Measurements from ENCODE around the gene KDM4B. TPM values are rescaled to one million over a fixed set of nuclear protein-coding genes. Genes with fewer than 3 reads are reported as not detected.

Gene KDM4B
- total RNA-seq, 1 donor from 2014 or later = 25.8 TPM

DNA sequence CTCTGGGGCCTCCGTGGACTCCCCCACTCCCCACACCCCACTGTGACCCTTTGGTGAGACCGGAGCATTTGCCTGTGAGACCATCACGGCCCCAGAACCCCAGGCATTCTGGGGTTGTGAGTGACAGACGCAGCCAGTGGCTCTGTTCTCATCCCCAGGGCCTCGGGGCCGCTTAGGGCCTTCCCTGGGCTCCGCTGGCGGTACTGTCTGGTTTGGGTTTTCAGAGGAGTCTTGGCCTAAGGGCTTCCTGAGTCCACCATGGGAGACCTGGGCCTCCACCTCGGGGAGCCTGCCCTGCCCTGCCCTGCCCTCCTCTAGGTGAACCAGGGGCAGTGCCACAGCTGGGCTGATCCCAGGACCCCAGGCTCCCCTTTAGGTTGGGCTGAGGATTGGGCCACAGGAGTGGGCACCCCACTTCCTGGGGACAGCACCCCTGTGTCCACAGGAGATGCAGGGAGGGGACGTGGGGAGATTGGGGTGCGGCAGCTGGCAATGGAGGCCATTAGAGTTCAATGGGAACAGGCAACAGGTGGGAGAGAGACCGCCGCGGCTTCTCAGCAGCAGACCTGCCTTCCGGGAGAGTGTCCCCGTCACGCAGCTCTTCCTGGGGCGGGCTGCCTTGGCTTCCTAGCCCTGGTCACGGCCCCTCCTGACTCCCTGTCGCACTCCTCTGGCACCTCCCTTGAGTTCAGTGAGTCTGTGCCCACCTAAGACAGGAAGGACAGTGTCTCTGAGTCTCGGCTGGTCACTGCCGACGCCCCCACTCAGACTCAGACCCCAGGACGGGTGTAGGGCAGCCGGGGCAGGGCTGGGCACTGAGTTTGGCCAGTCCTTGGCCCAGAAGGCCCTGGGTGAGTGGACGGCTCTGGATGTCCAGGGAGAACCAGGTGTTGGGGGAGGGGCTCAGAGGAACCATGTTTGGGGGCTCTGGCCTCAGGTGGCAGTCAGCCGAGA is 164.1 kb downstream of the KDM4B start:
- no peak for DNase-seq (ENCODE audit: low read depth)

DNA sequence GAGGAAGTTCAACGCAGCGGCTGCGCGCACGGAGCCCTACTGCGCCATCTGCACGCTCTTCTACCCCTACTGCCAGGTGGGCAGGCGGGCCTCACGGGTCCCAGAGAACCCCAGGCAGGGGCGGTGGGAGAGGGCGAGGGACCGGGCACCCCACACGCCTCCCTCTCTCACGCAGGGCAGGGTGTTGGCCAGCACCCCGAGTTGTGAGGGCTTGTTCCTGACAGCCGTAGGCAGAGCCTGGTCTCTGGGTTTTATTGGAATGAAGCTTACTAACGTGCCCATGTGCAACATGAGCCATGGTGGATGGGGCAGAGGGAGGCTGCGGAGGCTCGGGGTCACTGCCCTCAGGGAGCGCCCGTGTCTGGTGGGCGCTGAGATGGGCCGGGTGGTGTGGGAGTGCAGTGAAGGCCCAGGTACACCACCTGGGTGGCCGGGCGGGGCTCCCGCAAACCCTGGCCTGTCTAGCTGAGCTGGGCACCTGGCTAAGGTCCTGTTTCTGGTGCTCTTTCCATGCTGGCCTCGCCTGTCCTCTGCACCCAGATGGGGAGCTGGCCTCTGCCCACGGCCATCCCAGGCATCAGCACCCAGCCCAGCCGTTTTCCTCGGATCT is 165.2 kb downstream of the KDM4B start:
- no peak for DNase-seq (ENCODE audit: low read depth)

DNA sequence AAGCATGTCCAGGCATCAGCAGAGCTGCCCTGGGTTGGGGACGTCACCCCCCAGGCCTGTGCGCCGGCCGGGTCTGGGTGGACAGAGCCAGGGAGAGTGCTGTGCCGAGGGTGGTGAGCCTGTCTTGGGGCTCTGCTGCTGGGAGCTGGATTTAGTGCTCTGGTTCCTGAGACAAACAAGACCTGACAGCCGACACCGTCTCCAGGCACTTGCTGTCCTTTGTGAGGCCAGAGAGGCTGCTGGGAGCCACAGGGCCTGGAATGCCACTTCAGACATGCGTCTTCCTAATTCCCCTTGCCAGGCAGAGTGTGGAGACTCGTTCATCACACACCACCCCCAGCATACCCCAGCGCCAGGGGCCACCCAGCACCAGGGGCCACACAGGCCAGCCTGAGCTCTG is 165.8 kb downstream of the KDM4B start:
- no peak for DNase-seq (ENCODE audit: low read depth)

DNA sequence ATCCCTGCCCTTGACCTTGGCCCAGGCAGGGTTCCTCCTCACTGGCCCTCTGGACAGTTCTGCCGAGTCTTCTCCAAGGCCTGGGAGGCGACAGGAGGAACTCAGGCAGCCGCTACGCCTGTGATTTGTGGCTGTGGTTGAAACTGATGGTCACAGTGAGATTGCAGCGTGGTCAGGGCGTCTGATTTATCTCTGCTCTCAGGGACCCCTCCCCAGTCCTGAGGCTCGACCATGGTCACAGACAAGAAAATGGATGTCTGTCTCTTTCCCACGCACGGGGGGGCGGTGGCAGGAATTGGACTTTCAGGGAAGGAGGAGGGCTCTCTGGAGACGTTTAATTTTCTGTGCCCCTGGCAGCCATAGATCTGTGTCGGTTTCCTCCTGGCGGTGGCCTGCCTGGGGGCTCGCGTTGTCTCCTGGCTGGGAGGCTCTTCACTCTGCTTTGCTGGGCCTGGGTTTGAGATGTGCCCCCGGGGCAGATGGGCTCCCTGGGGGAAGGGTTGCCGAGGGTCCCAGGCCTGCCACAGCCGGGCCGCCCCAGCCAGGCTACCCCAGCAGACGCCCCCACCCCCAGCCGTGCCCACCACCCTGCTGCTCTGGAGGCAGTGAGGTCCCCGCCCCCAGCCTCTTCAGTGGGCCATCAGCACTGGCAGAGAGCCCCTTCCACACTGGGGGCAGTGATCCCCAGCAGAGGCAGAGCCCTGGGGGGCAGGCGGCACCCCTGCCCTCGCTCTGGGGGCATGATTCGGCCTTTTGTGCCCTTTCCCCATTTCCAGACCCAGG is 167.4 kb downstream of the KDM4B start:
- DNase-seq (ENCODE audit: low read depth) = no peak

DNA sequence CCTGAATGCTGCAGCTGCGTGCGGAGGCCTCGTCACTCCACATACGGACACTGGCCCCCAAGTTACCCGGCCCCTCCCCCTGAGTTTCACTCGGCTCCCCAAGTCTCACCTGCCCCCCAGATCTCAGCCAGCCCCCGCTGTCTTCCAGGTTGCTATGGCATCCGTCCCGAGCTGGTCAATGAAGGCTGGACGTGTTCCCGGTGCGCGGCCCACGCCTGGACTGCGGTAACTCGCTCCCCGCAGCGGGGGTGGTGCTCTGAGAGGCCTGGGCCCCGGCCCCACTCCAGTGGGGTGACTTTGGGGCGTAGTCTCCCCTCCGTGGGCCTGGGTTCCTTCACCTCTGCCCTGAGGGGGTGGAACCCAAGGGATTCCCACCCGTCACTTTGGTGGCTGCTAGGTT is 168.2 kb downstream of the KDM4B start:
- no peak for DNase-seq (ENCODE audit: low read depth)

DNA sequence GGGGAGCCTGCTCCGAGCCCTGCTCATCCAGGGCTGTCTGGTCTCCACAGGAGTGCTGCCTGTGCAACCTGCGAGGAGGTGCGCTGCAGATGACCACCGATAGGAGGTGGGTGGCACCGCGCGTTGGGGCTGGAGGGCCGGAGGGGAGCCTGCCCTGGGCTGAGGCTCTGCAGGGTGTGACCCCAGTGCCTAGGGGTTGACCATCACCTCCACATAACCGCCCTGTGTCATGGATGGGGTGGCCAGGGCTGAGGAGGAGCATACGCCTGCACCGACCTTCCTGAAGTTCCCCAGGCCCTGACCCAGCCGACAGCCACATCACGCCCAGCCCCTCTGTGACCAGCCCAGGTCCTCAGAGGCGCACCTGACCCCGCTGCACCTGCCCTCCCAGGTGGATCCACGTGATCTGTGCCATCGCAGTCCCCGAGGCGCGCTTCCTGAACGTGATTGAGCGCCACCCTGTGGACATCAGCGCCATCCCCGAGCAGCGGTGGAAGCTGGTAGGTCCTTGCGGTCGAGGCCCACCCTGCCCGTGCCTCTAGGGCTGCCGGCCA is 168.7 kb downstream of the KDM4B start:
- DNase-seq (ENCODE audit: low read depth) = no peak

DNA sequence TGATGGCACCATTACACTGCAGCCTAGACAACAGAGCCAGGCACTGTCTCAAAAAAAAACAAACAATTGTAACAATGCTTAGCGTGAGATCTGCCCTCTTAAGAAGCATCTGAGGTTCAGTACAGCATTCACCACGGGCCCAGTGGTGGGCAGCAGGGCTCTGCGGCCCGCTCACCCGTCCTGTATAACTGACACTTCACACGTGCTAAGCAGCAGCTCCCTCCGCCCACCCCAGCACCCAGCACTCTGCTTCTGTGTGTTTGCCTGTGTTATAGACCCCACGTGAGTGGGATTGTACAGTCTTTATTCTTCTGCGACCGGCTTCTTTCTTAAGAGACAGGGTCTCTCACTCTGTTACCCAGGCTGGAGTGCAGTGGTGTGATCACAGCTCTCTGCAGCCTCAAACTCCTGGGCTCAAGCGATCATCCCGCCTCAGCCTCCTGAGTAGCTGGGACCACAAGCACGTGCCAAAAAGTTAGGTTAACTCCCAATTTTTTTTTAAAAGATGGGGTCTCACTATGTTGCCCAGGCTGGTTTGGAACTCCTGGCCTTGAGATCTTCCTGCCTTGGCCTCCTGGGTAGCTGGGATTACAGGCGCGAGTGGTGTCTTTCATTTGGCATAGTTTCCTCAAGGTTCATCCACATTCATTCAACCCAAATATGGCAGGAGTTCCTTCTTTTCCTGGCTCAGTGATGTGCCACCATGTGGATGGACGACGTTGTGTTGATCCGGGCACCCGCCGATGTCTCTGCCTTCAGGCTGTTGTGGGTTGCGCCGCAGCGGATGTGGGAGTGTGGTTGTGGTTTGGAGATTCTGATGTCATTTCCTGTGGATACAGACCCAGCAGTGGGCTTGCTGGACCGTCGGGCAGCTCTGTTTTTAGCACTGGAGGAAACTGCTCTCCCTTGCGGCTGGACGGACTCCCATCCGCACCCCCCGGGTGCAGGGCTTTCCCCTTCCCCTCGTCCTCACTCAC is 170.0 kb downstream of the KDM4B start:
- DNase-seq (ENCODE audit: low read depth) = peak; percentile 30

DNA sequence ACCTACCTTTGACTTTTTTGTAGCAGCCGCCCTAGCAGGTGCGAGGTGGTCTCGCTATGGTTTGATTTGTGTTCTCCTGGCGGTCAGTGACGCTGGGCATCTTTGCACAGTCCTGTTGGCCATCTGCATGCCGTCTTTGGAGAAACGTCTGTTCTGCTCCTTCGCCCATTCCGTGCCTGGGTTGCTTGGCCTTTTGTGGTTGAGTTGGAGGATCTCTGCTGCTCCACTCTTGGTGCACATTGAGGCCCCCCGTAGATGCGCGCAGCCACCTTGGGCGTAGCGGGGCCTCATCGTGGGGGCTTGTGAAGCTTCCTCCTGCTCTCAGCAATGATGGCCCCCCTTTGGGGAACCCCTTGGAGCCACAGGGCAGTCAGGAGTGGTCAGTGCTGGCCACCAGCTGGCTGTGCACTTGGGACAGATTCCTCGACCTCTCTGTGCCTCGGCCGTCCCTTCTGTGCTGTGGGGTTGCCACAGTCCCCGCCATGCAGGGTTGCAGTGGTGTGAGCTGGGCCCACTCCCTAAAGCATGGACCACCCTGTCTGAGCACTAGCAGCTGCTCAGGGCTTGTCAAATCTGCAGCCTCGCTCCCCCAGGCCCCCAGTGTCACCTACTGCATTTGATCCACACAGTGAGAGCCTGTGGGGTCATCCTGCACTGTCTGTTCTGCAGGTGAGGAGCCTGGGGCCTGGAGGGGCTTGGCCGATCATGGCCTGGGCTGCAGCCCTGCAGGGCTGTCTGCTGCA is 170.8 kb downstream of the KDM4B start:
- no peak for DNase-seq (ENCODE audit: low read depth)

DNA sequence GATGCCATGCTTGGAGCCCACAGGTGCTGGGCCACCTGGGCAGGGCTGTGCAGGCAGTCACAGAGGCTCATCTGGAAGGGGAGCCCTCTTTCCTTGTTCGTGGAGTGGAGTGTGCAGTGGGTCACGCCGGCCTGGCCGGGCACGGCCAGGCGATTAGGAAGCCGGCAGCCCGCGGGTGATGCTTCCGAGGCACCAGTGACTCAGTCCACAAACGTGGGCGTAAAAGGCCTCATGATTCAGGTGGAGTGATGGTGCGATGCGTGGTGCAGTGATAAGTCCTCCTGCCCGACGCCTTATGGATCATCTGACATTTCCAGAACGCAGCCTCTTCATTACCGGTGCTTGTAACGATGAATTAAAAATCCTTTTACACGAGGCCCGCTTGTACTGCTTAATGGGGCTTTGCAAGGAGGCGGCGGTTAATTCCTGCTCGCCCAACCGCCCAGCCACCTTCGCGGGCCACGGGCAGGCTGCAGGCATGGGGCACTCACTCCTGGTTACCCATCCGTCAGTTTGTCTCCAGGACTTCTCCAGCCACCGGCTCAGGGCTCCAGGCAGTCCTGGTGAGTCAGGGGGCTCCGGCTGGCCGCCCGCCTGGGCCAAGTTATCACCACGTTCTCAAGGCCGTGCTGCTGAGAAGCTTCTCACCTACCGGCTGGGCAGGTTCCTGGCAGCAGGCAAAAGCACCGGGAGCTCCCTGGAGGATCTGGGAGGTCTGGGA is 172.4 kb downstream of the KDM4B start:
- DNase-seq (ENCODE audit: low read depth) = no peak

DNA sequence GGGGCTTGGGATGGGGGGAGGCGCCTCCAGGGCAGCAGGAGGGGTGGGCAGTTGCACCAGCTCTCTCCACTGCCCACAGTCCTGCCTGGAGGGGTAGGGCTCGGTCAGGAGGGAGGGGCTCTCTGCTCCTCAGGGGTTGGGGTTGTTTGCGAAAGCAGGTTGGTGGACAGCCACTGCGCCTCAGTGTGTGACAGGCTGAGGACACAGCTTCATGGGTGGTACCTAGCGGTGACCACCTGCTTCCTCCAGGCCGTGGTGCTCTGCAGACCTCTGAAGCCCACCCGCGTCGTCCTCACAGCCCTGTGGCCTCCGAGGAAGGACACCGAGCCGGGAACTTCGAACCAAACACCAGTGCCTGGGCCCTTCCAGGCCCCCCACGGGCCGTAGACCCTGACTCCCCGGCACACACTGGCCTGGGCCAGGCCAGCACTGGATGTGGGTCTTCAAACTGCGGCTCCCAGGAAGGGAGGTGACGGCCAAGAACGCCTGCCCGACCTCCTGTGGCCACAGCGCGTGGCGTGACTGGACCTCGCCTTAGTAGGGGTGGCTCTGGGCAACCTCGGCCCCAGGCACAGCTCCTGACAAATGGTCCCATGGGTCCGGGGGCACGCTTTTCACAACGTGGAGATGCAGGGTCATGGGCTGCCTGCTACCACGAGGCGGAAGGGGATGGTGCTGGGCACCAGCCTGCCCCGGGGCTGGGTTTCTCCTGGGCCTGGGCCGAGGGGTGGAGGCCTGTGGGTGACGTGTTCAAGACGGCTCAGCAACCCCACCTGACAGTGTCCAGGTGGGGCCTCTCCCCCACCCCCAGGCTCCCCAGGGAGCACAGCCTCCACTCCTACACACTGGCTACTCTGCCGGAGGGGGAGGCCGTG is 173.2 kb downstream of the KDM4B start:
- no peak for DNase-seq (ENCODE audit: low read depth)

DNA sequence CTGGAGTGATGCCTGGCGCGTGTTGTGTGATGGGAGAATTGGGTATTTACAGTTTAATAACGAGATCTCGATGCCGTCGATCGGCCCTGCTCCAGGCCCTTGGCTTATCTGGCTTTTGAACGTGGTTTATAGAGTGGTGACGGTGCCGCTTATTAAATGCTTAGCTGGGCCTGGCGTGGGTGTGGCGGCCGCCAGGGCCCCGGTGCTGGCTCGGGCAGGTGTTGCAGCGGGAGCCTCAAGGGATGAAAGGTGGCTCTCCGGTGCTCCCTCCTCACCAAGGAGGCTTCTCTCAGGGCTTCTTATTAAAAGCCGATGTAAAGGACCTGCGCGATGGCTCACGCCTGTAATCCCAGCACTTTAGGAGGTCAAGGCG is 173.8 kb downstream of the KDM4B start:
- no peak for DNase-seq (ENCODE audit: low read depth)

DNA sequence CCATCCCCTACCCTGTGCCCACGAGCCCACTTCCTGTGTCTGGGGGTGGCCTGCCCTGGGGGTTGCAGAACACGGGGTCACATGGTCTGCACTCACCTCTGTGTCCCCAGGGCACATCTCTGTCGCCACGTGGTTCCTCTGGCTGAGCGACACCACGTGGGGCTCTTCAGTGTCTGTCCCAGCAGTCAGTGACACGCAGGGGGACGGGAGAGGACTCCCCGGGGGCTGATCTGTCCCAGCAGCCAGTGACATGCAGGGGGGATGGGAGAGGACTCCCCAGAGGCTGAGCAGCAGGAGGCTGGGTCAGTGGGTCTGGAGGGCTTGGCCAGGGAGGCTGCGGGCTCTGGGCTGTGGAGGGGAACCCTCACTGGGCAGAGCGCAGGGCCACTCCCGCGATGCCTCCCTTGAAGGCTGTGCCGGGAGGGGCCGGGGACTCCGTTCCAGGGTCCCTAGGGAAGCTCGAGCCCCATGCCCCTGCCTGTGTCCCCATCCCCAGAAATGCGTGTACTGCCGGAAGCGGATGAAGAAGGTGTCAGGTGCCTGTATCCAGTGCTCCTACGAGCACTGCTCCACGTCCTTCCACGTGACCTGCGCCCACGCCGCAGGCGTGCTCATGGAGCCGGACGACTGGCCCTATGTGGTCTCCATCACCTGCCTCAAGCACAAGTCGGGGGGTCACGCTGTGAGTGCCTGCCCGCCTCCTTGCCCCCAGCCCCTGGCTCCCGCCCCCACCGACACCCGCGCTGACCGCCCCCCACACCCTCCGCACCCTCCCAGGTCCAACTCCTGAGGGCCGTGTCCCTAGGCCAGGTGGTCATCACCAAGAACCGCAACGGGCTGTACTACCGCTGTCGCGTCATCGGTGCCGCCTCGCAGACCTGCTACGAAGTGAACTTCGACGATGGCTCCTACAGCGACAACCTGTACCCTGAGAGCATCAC is 174.8 kb downstream of the KDM4B start:
- no peak for DNase-seq (ENCODE audit: low read depth)

DNA sequence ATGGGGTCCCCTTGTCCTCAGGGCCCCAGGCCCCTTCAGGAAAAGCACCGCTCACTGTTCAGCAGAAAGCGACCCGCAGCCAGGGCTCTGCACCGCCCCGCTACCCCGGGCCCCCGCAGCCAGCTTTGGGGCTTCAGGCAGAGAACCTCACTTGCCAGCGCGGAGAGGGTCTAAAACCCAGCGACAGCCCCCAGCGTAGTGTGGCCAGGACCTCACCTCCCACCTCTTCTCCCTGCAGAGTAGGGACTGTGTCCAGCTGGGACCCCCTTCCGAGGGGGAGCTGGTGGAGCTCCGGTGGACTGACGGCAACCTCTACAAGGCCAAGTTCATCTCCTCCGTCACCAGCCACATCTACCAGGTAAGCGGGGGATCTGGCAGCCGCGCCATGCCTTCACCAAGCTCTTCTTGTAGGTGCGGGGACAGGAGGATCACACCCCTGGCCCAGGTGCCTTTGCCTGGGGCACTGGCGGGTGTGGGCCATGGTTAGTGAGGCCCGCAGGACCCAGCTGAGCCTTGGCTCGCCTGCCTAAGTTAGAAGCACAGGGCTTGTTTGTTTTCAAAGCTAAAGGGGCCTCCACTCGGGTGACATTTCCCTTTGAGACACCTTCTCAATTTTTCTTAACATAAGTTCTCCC is 175.7 kb downstream of the KDM4B start:
- DNase-seq (ENCODE audit: low read depth) = no peak

DNA sequence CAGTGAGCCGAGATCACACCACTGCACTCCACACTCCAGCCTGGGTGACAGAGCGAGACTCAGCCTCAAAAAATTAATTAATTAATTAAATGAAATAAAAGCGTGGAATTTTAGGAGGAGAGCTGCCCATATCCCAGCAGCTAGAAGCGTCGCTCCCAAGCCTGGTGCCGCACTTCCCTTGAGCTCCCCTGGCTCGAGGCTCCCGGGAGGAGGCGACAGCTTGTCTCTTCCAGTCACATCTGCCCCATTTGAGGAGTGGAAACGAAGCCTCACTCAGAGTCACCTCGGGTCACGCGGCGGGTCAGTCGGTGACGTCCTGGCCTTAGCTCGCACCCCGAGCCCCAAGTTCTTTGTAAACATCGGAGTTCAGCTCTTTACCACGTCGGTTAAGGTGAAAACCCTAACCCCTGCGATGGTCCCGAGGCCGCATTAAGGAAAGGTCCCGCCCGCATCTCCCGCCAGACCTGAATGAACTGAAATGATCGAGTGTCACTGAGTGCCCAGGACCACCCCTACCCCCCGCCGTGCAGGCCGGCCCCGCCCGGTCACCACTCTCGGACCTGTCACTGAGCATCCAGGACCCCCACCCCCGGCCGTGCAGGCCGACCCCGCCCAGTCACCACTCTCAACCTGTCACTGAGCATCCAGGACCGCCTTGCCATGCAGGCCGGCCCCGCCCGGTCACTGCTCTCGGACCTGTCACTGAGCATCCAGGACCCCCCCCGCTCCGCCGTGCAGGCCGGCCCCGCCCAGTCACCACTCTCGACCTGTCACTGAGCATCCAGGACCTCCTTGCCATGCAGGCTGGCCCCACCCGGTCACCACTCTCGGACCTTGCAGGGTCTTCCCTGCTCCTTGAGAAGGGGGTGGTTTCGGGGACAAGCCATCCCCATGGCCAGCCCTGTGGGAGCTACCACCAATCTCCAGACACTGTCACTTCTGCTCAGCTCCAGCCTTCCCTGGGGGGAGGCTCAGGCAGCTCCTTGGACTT is 176.9 kb downstream of the KDM4B start:
- DNase-seq (ENCODE audit: low read depth) = no peak

All from myocyte (in vitro differentiated cells).